ENCODE measurements around the gene TIGD1.

GRCh38 chr2:232526372-232526941, 23.9 kb downstream of the TIGD1 start:
- TF ChIP-seq POLR2AphosphoS5 (IDR thresholded peaks at IDR 0.05; ENCODE audit: borderline replicate concordance, low read depth, low read length): no peak
- no peak for TF ChIP-seq EZH2 (IDR thresholded peaks at IDR 0.05)
